ENCODE results near the gene PANK4.
A peak's percentile ranks its signal among the peaks of the same experiment; 100 is the strongest.
"Not testable (repeated sequence)": the region's sequence is repeated elsewhere in the genome, so short reads cannot be mapped to it uniquely, and the experiment has no call there.

PANK4 gene

GRCh38 chr1:2473198-2473597 is 53.2 kb downstream of the PANK4 start:
- DNase-seq: no peak

- DNase-seq: no peak
Observed at GRCh38 chr1:2472561-2473177, 53.7 kb downstream of the PANK4 start.

- no peak for DNase-seq
Observed at GRCh38 chr1:2472109-2472508, 54.3 kb downstream of the PANK4 start.

- no peak for DNase-seq
Observed at GRCh38 chr1:2471587-2472001, 54.8 kb downstream of the PANK4 start.

GRCh38 chr1:2471159-2471471 is 55.3 kb downstream of the PANK4 start:
- no peak for DNase-seq

- DNase-seq: peak; percentile 41
Observed at GRCh38 chr1:2470290-2471158, 55.9 kb downstream of the PANK4 start.

- DNase-seq: no peak
Observed at GRCh38 chr1:2469103-2469940, 57.1 kb downstream of the PANK4 start.

GRCh38 chr1:2468540-2468939 is 57.9 kb downstream of the PANK4 start:
- no peak for DNase-seq

GRCh38 chr1:2468041-2468472 is 58.3 kb downstream of the PANK4 start:
- peak; percentile 77 for DNase-seq

- DNase-seq: peak; percentile 52
Observed at GRCh38 chr1:2466958-2467554, 59.3 kb downstream of the PANK4 start.

- DNase-seq: peak; percentile 78
Observed at GRCh38 chr1:2466270-2466665, 60.1 kb downstream of the PANK4 start.

- DNase-seq: no peak
Observed at GRCh38 chr1:2465371-2466269, 60.8 kb downstream of the PANK4 start.

GRCh38 chr1:2463396-2463795 is 63.0 kb downstream of the PANK4 start:
- DNase-seq: peak; percentile 61

GRCh38 chr1:2462819-2463218 is 63.6 kb downstream of the PANK4 start:
- DNase-seq: no peak

- DNase-seq: no peak
Observed at GRCh38 chr1:2460996-2461751, 65.2 kb downstream of the PANK4 start.

- DNase-seq: peak; percentile 57
Observed at GRCh38 chr1:2460203-2460602, 66.2 kb downstream of the PANK4 start.

- peak; percentile 67 for DNase-seq
Observed at GRCh38 chr1:2459757-2460156, 66.6 kb downstream of the PANK4 start.

GRCh38 chr1:2459102-2459753 is 67.2 kb downstream of the PANK4 start:
- DNase-seq: not testable (repeated sequence)

- no peak for DNase-seq
Observed at GRCh38 chr1:2458687-2459086, 67.7 kb downstream of the PANK4 start.

Measured in RPMI8226 (cell line).